Neural progenitor cell (in vitro differentiated cells): Measurements from ENCODE around the gene CCDC126. TPM values are rescaled to one million over a fixed set of nuclear protein-coding genes. Genes with fewer than 3 reads are reported as not detected.
"Not testable (repeated sequence)": the region's sequence is repeated elsewhere in the genome, so short reads cannot be mapped to it uniquely, and the experiment has no call there.

ENCODE experiments used
- DNase-seq: peaks from one replicate; pipeline ENCODE4 v3.0.0-alpha.2; 2016; ENCODE audit warnings: low spot score
- H2AFZ ChIP-seq: fragments of 200-600 bp; sonication (generic); replicated peaks from 2 replicates; pipeline ENCODE4 v1.6.1; 2016; ENCODE audit warnings: antibody characterized with exemption
- H3F3A ChIP-seq: fragments of 200-600 bp; sonication (generic); 2 replicates; pipeline ENCODE4 v1.6.1; 2016; ENCODE audit warnings: antibody characterized with exemption, low read depth
- H3K27ac ChIP-seq: fragments of 200-600 bp; sonication (generic); 2 replicates; pipeline ENCODE4 v1.5.1; 2016; ENCODE audit warnings: mild to moderate bottlenecking
- H3K27me3 ChIP-seq: fragments of 200-600 bp; sonication (generic); 2 replicates; pipeline ENCODE4 v1.6.1; 2016; ENCODE audit warnings: mild to moderate bottlenecking, moderate library complexity
- H3K36me3 ChIP-seq: fragments of 200-600 bp; sonication (generic); 2 replicates; pipeline ENCODE4 v1.5.1; 2016
- H3K4me1 ChIP-seq: fragments of 200-600 bp; sonication (generic); 2 replicates; pipeline ENCODE4 v1.6.1; 2016; ENCODE audit warnings: mixed run types
- H3K4me2 ChIP-seq: fragments of 200-600 bp; sonication (generic); 2 replicates; pipeline ENCODE4 v1.6.1; 2016
- H3K4me3 ChIP-seq: fragments of 200-600 bp; sonication (generic); 2 replicates; pipeline ENCODE4 v1.5.1; 2016
- H3K79me2 ChIP-seq: fragments of 200-600 bp; sonication (generic); 2 replicates; pipeline ENCODE4 v1.6.1; 2016; ENCODE audit warnings: low read depth
- H3K9ac ChIP-seq: fragments of 200-600 bp; sonication (generic); 2 replicates; pipeline ENCODE4 v1.6.1; 2016
- H3K9me3 ChIP-seq: fragments of 200-600 bp; sonication (generic); 2 replicates; pipeline ENCODE4 v1.5.1; 2016; ENCODE audit warnings: low read depth
- H4K20me1 ChIP-seq: fragments of 200-600 bp; sonication (generic); 2 replicates; pipeline ENCODE4 v1.6.1; 2016; ENCODE audit warnings: low read depth
- H3K27ac Mint-ChIP-seq: 3 replicates; pipeline ENCODE4 v1.8.0; 2021; ENCODE audit warnings: mixed read lengths
- H3K27me3 Mint-ChIP-seq: 2 replicates; pipeline ENCODE4 v1.8.0; 2022; ENCODE audit warnings: low read depth, mild to moderate bottlenecking, inconsistent platforms, moderate library complexity, mixed read lengths; ENCODE audit not compliant: insufficient read depth
- H3K36me3 Mint-ChIP-seq: 3 replicates; pipeline ENCODE4 v1.8.0; 2021; ENCODE audit warnings: mixed read lengths
- H3K4me1 Mint-ChIP-seq: 3 replicates; pipeline ENCODE4 v1.8.0; 2021; ENCODE audit warnings: mixed read lengths
- H3K4me3 Mint-ChIP-seq: 3 replicates; pipeline ENCODE4 v1.8.0; 2021; ENCODE audit warnings: mild to moderate bottlenecking, moderate library complexity, mixed read lengths
- H3K9me3 Mint-ChIP-seq: 3 replicates; pipeline ENCODE4 v1.8.0; 2020; ENCODE audit warnings: mixed read lengths
- EZH2 ChIP-seq: fragments of 200-600 bp; sonication (generic); IDR thresholded peaks from 2 replicates; pipeline ENCODE4 v1.6.1; 2017; ENCODE audit warnings: antibody characterized with exemption, mild to moderate bottlenecking, moderate library complexity
- EZH2phosphoT487 ChIP-seq: fragments of 200-600 bp; sonication (generic); IDR thresholded peaks from 2 replicates; pipeline ENCODE4 v1.6.1; 2017; ENCODE audit warnings: antibody characterized with exemption
- total RNA-seq: library from RNA; depleted of rRNA; stranded (reverse); fragments of >200 nt; gene quantifications from 2 replicates; pipeline ENCODE4 v1.2.3, GENCODE V29; 2015; ENCODE audit warnings: low replicate concordance
- TF ChIP-seq, protein P1 (sequence below): fragments of 200-600 bp; sonication (generic); IDR thresholded peaks from 2 replicates; pipeline ENCODE4 v1.5.1; 2017; ENCODE audit warnings: antibody characterized with exemption, mild to moderate bottlenecking

Gene CCDC126
- total RNA-seq, 1 donor from 2014 or later = 23.8 TPM

DNA sequence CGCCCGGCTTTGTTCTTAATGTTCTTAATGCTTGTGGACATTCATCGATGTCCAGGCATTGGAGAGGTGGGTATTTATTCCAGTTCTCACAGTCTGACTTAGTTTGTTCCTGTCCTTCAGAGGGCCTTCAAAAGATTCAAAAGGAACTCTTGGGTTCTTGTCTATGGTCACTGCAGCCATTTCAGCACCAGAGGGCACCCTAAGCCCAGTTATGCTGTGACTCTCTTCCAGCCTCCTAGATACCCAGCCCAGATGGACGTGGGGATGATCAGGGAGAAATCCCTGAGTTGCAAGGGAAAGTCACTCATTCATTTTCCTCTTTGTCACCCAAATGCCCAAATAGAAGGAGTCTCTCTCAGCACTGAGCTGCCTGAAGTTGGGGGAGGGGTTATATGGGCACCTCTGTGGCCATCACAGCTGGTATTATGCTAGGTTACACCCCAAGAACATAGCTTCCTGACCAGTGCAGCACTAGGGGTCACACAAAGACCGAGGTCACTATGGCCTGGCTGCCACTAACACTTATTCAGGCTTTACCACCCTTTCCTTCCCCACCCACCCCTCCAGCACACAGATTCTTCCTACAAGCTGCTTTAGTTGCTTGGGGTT, 26.5 kb upstream of the CCDC126 start:
- DNase-seq = peak; percentile 86
- H3K9me3 ChIP-seq = no peaks in the 10 kb centered on the region
- H3K36me3 Mint-ChIP-seq = no peaks in the 10 kb centered on the region
- H3K4me1 ChIP-seq = no peaks in the 10 kb centered on the region
- H3K27ac ChIP-seq = no peak overlapping the region
- H3K27ac Mint-ChIP-seq = no peak overlapping the region
- H3K4me3 Mint-ChIP-seq = no peak overlapping the region
- H3F3A ChIP-seq = no peaks in the 10 kb centered on the region
- H3K9me3 Mint-ChIP-seq = no peaks in the 10 kb centered on the region
- peak overlapping the region; percentile 92 for H2AFZ ChIP-seq
- no peak overlapping the region for H3K4me3 ChIP-seq
- H3K36me3 ChIP-seq = no peaks in the 10 kb centered on the region
- H3K27me3 Mint-ChIP-seq = no peaks in the 10 kb centered on the region
- H4K20me1 ChIP-seq = no peaks in the 10 kb centered on the region
- no peaks in the 10 kb centered on the region for H3K27me3 ChIP-seq
- H3K4me2 ChIP-seq = no peak overlapping the region
- TF ChIP-seq EZH2 = no peak
- TF ChIP-seq, protein P1, sequence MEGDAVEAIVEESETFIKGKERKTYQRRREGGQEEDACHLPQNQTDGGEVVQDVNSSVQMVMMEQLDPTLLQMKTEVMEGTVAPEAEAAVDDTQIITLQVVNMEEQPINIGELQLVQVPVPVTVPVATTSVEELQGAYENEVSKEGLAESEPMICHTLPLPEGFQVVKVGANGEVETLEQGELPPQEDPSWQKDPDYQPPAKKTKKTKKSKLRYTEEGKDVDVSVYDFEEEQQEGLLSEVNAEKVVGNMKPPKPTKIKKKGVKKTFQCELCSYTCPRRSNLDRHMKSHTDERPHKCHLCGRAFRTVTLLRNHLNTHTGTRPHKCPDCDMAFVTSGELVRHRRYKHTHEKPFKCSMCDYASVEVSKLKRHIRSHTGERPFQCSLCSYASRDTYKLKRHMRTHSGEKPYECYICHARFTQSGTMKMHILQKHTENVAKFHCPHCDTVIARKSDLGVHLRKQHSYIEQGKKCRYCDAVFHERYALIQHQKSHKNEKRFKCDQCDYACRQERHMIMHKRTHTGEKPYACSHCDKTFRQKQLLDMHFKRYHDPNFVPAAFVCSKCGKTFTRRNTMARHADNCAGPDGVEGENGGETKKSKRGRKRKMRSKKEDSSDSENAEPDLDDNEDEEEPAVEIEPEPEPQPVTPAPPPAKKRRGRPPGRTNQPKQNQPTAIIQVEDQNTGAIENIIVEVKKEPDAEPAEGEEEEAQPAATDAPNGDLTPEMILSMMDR = peak; percentile 93
- peaks cover 4% of the 10 kb centered on the region for H3K4me1 Mint-ChIP-seq
- no peak overlapping the region for H3K9ac ChIP-seq
- no peaks in the 10 kb centered on the region for H3K79me2 ChIP-seq

DNA sequence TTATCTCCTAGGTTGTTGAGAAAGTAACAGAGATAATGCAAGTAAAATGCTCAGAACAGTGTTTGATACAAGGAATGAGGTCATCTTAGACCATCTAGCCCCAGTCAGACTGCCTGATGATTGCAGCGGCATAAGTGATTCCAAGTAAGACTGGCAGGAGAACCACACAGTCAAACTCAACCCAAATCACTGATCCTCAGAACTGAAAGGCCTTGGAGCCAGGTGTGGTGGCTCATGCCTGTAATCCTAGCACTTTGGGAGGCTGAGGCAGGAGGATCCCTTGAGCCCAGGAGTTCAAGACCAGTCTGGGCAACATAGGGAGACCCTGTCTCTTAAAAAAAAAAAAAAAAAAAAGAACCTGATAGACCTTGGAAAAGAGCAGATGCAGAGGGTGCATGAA, 15.2 kb upstream of the CCDC126 start:
- not testable (repeated sequence) for H3K36me3 Mint-ChIP-seq, H3K27me3 ChIP-seq, H3K4me2 ChIP-seq, H3K4me1 Mint-ChIP-seq, H3K9ac ChIP-seq, H3K4me1 ChIP-seq, H3K79me2 ChIP-seq, H3K27ac ChIP-seq, H4K20me1 ChIP-seq, H3K27ac Mint-ChIP-seq, DNase-seq, H3K36me3 ChIP-seq, H3K4me3 Mint-ChIP-seq, H3F3A ChIP-seq, H3K27me3 Mint-ChIP-seq, H2AFZ ChIP-seq, H3K9me3 ChIP-seq, H3K9me3 Mint-ChIP-seq, H3K4me3 ChIP-seq

DNA sequence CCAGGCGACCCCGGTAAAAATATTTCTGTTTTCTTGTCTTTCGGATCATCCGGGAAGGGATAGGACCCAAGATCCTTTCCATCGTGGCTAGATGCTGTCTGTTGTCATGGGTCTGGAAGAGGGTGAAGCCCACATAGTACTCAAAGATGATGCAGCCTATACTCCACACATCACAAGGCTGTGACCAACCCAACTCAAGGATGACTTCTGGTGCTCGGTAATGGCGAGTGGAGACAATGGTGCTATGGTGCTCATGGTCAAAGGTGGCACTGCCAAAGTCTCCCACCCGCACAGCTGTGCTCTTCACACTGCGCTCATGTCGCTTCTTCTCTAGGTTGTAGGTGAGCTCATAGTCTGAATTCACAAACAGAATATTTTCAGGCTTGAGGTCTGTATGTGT, 11.9 kb upstream of the CCDC126 start:
- DNase-seq, H3K9me3 ChIP-seq, H4K20me1 ChIP-seq, H3K27ac Mint-ChIP-seq, H3F3A ChIP-seq, H3K27ac ChIP-seq, H3K27me3 ChIP-seq, H3K36me3 Mint-ChIP-seq, H3K27me3 Mint-ChIP-seq, H3K36me3 ChIP-seq, H2AFZ ChIP-seq, H3K9ac ChIP-seq, H3K4me2 ChIP-seq, H3K9me3 Mint-ChIP-seq, H3K4me1 ChIP-seq, H3K4me3 ChIP-seq, H3K79me2 ChIP-seq, H3K4me3 Mint-ChIP-seq, H3K4me1 Mint-ChIP-seq: not testable (repeated sequence)

DNA sequence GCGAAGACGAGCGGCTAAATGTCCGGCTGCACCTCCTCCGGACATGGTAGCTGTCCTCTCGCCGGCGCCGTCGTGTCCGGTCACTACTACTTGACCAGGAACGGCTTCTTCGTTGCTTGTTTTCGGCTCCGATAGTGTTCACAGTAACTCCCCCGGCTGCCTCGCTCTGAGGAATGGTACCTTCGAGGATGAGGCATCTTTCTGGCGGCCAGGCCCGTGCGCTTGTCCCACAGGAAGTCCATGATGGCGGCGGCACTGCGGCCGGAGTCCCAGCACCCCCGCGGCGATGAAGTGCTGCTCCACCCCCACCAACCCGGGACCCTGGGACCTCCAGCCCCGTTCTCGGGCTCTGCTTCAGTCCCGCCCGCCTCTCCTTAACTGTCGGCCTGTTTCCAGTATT, 11.0 kb upstream of the CCDC126 start:
- no peaks in the 10 kb centered on the region for H3F3A ChIP-seq
- no peaks in the 10 kb centered on the region for H3K79me2 ChIP-seq
- no peak overlapping the region for H3K4me2 ChIP-seq
- Mint-ChIP-seq H3K9me3 (no peaks in the 10 kb centered on the region), H3K27me3 (peaks cover 2% of the 10 kb centered on the region), H3K27ac (no peak overlapping the region), H3K4me1 (no peaks in the 10 kb centered on the region), H3K36me3 (no peaks in the 10 kb centered on the region), H3K4me3 (no peak overlapping the region)
- H3K27me3 ChIP-seq = no peaks in the 10 kb centered on the region
- H3K36me3 ChIP-seq = no peaks in the 10 kb centered on the region
- H3K9me3 ChIP-seq = no peaks in the 10 kb centered on the region
- H4K20me1 ChIP-seq = no peaks in the 10 kb centered on the region
- no peak for TF ChIP-seq EZH2phosphoT487
- TF ChIP-seq, protein P1 = no peak
- TF ChIP-seq EZH2 = no peak
- H3K4me1 ChIP-seq = no peaks in the 10 kb centered on the region
- H2AFZ ChIP-seq = no peak overlapping the region
- H3K4me3 ChIP-seq = no peak overlapping the region
- no peak overlapping the region for H3K27ac ChIP-seq
- DNase-seq = no peak
- no peak overlapping the region for H3K9ac ChIP-seq
